LoVo (cell line): ENCODE measurements around the gene BCL2.

ENCODE experiments used
- DNase-seq: peaks from one replicate; pipeline ENCODE4 v3.0.0-alpha.2; 2016; ENCODE audit warnings: low spot score

The BCL2 gene

GRCh38 chr18:63309422-63309821, 10.1 kb downstream of the BCL2 start:
- DNase-seq, result no peak

DNA sequence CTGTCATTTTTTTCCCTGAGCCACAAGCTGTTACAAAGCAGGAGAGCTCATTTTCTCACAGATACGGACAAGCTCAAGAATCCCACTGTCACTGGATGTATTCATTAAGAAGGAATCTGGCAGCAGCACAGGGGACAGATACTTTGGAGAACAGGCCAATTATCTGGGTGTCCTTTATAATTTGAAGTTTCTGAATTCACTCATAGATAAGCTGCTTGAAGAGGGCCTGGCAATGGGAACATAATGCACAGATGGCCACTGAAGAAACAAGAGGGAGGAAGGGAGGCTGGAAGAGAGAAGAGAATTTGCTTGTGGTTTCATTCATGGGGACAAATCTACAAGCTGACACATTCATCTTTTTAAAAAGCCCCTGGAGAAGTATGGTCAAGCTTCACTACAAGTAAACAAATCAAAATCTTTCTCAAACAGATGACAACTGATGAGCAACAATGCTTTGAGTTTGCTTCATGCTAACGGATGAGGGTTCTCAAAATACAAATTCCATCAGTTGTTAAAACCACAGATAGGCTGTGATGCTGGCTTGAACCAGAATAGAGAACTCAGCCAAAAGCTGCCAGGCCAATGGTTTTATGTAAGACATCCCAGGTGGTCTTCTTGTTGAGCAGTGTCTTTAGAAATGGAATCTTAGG, 11.9 kb downstream of the BCL2 start:
- no peak for DNase-seq

DNA sequence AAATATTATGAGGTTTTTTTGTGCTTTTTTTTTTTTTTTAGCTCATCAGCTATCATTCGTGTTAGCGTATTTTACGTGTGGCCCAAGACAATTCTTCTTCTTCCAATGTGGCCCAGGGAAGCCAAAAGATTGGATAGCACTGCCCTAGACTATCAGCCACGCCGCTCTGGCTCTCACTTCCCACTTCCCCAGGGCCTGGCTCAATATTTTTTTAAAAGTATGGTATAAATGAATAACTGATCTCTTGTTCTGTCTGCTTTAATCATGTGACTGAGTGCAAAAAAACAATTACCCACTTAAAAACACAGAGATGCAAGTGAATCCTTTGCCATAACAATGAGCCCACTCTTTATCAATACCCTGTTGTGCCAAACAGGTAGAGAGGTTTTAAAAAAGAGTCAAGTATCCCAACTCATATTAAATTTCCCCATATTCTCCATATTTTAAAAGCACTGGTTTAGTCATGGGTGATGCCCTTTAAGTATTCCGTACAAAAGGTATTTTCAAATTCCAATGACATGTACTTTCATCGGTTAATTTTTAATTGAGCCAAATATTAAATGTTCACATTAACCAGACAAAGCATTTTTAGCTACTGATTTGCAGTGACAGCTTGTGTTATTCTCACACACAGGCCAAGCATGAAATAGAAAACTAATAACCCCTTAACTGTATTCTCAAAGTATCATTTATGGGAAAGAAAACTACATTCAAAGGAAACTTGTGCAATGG, 12.6 kb downstream of the BCL2 start:
- no peak for DNase-seq

DNA sequence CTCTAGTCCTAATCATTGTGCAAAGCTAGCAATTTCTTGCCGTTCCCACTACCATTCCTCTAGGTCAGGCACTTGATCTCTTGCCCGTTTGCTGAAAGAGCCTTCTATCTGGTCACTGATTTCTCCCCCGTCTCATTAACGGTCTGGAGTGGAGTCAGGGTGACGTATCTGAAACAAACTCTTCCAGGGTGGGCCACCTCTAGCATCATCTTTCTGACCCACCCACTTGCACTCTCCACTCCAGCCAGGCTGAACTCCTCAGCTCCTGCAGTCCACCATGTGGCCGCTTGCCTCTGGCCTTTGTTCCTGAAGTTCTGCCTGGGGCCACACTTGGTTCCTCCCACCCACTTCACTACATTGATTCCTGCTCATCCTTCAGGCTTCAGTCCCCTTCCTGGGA, 13.3 kb downstream of the BCL2 start:
- DNase-seq, result no peak

- no peak for DNase-seq
These were observed 16.0 kb downstream of the BCL2 start for GRCh38 chr18:63303547-63303946.

- no peak for DNase-seq
These were observed 16.7 kb downstream of the BCL2 start for GRCh38 chr18:63302636-63303405.

- no peak for DNase-seq
These were observed 17.3 kb downstream of the BCL2 start for GRCh38 chr18:63302220-63302619.

GRCh38 chr18:63301434-63301833, 18.1 kb downstream of the BCL2 start:
- DNase-seq, result no peak

DNA sequence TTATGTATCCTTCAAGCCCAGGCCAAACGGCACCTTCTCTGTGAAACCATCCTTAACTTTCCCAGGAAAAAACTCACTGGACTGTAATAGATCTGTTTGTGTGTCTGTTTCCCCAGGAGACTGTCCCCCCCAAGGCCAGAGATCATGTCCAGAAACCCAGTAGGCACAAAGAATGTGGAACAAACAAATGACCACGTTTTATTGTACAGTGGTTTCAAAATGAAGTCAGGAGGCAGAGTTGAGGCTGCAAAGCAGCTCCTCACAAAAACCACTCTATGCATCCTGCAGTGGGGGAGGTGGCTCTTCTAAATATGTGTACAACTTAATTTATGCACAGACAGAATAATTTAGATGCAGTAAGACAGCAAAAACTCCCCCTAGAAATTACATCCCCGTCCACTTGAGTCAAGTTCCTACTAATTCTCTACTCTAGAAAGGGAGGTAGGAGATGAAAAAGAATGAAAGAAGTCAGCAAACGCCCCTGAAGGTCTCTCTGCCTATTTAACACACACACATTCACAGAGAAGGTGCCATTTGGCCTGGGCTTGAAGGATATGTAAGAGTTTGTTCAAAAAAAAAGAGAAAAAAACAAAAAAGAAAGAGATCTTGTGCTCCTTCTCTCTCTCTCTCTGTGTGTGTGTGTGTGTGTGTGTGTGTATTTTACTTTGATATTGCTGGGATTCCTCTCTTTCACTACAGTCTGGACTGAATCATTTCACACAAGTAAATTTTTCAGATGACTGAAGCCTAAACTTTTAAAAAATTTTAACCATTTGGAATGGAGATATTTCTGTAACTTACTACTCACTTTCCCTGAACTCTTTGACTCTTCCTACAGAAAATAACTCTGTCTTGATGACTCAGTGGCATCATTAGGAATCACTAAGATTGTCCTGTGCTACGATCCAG, 19.5 kb downstream of the BCL2 start:
- no peak for DNase-seq

DNA sequence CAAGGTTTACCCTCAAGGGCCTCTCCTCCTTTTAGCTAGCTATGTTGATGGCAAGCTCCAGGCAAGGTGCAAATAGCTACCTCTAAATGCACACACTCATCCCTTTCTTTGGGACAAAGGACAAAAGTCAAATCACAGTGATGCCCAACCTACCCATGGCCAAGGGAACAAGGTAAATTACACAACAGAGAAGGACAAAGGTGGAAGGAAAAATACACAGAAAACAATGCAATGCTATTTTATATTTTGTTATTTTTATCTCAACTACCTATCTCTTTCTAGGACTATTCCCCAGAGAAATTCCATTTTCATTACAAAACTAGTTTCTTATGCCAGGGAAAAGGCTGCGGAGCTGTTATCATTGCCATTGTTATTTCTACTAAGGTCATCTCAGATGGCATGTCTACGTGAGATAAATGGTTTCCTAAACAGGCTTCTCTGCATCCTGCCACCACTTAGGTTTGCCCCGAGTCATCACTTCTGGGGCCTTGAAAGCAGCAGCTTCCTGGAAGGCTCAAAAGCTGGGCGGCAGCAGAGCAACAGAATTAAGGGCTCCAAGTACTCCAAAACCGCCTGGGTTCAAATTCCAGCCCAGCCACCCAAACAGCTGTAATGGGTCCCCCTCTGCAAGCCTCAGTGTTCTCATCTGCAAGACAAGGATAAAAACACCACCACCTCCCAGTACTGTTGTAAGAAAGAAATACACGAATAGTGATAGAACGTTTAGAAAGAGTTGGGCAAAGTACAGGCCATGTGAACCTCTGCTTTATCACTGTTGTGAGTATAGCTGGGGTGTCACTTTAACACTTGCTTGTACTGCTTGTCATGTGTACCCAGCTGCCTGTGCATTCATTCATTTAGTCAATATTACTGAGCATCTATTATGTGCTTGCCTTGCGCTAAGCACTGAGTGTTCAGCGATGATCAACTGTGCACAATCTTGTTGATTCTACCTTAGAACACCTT, 20.9 kb downstream of the BCL2 start:
- DNase-seq, result no peak

DNA sequence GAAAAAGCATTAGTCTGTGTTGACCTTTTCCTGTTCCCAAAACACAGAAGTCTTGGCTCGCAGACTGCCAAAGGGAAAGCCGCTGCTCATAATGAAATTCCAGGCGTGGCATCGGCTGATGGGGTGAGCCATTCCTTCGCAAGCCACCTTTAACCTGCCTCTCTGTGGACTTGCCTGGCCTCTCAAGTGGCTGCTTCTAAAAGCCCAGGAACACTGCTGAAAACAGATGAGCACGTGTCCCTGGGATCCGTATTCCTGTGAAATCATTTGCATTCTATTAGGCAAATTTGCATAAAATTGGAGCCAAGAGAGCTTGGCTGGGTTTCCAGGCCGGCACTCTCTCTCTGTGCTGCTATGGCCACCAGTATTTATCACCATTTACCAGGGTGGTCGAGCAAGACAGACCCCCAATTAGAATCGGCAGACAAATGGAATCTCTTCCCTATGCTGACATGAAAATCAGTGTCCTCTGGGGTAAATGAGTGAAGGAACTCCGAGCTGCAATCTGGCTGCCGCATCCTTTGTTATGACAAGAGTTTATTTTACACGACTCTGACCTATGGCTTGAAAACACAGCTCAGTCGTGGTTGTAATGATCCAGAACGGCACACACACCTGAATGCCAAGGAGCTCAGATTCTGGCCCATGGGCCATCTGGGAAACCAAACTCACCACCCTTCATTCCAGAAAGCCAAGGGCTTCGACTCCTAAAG, 21.7 kb downstream of the BCL2 start:
- DNase-seq, result no peak

DNA sequence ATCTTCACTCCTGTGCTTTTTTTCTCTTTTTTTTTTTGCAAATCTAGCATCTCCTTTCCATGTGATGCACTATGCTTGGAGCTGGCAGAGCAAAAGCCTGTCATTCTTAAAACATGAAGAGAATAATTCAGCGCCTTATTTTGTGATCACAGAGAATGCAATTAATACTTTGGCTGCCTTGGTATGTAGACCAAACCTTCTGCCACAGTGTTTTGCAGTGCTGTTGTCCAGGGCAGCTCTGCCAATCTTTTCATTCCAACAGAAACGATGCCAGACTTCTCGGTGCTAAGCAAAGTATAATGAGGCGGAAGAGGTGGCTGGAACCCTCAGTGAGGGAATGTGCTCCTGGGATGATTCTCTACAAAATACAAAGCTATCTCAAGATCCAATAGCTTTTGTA, 25.6 kb downstream of the BCL2 start:
- DNase-seq, result no peak

GRCh38 chr18:63292831-63293683, 26.5 kb downstream of the BCL2 start:
- DNase-seq, result no peak

- DNase-seq, result no peak
These were observed 28.3 kb downstream of the BCL2 start for GRCh38 chr18:63291278-63291677.

- DNase-seq, result no peak
These were observed 28.8 kb downstream of the BCL2 start for GRCh38 chr18:63290821-63291200.

DNA sequence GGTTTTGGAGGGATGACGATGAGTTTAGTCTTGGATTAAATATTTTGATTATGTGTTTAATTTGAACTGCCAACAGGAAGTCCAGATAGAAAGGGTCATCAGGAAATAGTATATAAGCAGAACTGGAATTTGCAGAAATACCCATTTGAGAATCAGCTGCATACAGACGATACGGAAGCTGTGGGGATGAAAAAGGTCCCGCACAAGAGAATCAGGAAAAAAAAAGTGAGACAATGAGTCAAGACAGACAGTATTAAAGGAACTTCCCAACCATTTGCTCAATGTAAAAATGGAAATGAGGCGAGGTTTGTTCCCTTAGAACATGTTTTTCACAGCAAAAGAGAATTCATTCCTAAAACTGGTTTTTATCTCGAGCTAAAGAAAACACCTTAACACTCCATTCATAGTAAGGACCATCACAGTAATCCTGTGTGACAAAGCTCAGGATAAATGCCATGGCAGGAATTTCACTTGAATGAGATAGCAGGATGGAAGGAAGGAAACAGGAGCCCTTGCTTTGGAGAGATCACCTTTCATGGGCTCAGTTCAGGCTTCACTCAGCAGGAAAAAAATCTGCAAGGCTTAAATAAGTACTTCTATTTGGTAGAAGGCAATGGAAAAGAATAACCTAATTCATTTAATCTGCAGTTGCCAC, 29.3 kb downstream of the BCL2 start:
- no peak for DNase-seq

DNA sequence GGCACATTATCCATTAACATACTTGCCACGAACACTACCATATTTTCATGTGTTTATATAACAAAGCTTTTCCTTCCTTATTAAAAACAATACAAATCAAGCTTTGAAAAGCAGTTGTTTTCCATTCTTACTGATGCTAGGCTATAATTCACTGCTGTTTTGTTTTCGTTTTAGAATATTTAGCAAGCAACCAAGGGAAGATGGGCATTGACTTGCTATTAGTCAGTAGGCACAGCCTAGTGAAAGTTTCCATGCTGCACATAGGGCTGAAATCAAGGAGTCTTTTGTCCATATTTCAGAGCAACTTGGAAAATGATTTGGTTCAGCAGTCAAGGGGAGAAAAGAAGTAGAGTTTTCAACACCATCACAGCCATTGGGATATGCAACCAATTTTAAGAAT, 31.3 kb downstream of the BCL2 start:
- no peak for DNase-seq

- DNase-seq, result no peak
These were observed 31.8 kb downstream of the BCL2 start for GRCh38 chr18:63287691-63288220.

DNA sequence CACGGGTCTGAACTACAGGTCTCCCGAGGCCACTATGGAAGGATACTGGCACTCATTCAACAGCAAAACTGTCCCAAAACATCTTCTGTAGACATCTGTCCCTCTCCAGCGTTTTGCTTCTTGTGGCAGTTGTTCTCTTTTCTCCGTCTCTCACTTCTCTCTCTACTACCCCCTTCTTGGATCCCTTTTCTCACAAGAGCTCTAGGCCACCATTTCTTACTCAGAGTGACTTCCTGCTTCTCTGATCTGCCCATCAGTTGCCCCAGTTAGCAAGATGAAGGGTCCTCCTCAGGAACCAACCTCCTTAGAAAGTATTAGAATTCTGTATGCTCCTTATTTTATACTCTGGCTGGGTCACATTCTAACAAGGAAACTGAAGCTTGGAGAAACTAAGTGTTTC, 32.6 kb downstream of the BCL2 start:
- DNase-seq, result no peak
